NCI-H2081 (cell line): ENCODE data around the gene ZFYVE28.
"Not testable (repeated sequence)": the region's sequence is repeated elsewhere in the genome, so short reads cannot be mapped to it uniquely, and the experiment has no call there.

Source experiments
- DNase-seq, 2 experiments: peaks; one replicate each; lab custom pipeline; 2025; lab: John Stamatoyannopoulos, UW

The ZFYVE28 gene

GRCh38 chr4:2247128-2248043 lies 171.1 kb downstream of the ZFYVE28 start:
- no peak for DNase-seq

- DNase-seq = no peak
Observed at GRCh38 chr4:2246384-2247127, 171.9 kb downstream of the ZFYVE28 start.

DNA sequence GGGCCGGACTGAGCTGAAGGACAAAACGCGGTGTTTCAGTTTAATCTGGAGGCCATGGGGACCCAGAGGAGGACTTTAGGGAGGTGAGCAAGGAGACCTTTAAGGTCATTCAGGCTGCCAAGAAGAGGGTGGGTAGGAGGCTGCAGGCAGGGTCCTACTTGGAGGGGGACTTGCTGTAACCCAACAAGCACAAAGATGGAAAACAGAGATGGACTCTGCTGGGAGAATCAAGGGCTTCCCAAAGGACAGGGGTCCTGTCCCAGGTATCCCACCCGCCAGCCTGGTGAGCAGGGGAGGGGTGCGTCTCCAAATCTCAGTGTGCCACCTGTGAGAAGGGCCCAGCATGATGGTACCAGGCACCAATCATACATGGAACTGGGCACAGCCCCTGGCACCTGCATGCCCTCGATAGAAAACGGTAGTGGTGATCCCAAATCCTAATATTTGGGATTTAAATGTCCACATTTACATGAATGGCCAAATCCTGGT lies 172.6 kb downstream of the ZFYVE28 start:
- no peak for DNase-seq

DNA sequence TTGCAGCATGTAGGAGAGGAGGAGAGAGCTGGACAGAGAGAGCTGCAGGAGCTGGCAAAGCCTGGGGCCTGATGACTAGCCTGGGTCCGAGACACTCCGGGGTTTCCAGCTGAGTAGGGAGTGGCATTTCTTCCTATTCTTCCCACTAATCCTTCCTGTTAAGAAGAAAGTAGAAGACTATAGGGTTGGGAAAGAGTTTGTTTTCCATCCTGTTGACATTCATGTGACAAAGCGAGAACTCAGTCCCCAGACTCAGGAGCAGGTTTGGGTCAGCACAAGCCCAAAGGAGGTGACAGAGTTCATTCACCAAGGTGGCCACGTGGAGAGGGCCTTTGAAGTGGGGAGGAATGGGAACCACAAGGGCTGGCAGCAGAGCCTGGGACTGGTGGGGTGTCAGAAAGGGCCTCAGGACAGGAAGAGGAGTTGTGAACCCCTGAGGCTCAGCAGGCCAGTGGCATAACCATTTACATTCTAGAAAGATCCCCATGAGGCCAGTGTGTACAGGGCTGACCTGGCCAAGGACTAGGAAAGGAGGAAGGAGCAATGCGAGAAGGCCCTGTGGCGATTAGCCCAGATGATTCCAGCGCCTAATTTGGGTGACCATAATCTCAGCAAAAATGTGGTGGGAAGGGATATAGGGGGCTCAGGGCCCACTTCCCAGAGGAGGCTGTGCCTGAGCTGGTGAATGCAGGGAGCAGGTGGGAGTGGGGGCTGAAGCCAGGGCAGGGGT lies 173.2 kb downstream of the ZFYVE28 start:
- DNase-seq = no peak

DNA sequence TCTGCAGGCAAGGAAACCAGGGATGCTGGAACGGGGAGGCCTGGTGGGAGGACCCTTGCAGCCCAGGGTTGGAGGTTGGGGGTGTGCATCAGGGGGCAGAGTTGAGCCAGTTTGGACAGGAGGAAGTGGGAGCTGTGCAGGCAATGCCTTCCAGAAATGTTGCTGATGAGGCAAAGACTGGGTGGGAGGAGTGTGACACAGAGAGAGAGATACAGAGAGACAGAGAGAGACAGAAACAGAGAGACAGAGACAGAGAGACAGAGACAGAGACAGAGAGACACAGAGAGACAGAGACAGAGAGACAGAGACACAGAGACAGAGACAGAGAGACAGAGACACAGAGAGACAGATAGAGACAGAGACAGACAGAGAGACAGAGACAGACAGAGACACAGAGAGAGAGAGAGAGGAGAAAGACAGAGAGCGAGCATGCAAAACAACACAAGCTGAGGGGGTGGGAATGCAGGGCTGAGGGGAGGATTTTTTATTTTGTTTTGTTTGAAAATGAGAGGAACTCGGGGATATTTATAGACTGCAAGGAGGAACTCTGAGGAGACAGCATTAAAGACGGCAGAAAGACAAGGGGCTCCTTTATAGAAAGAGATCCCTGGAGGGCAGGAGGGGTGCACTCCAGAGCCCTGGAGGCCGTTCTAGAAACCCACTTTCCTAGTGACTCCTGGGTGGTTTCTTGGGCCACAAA lies 174.6 kb downstream of the ZFYVE28 start:
- DNase-seq = peak in 1 of 2 experiments; percentile 34

- DNase-seq = peak; percentile 97 to 99
Observed at GRCh38 chr4:2241410-2242353, 176.8 kb downstream of the ZFYVE28 start, which contains the start of the genes HAUS3 and POLN. Gene HAUS3 (minus strand): TSS chr4:2242121. CDS start chr4:2240946, 1,175 bp downstream. Gene POLN (minus strand): TSS chr4:2242121. CDS start chr4:2229231, 12,890 bp downstream.

DNA sequence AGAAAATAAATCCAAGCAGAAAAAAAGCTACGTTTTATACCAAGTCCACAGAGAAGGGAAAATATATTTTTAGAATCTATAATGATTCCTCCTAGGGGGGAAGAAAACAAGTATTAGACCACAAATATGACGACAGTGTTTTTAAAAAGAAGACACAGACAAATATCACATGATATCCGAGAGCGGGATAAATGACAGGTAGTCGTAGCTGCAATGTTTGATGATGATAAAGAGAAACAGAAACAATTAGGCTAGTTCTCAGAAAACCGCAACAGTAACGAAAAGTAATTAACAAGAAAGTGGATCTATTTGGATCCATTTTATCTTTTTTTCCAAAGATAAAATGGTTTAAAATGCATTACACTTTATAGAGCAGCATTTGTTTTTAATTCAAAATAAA lies 177.4 kb downstream of the ZFYVE28 start:
- DNase-seq = no peak

DNA sequence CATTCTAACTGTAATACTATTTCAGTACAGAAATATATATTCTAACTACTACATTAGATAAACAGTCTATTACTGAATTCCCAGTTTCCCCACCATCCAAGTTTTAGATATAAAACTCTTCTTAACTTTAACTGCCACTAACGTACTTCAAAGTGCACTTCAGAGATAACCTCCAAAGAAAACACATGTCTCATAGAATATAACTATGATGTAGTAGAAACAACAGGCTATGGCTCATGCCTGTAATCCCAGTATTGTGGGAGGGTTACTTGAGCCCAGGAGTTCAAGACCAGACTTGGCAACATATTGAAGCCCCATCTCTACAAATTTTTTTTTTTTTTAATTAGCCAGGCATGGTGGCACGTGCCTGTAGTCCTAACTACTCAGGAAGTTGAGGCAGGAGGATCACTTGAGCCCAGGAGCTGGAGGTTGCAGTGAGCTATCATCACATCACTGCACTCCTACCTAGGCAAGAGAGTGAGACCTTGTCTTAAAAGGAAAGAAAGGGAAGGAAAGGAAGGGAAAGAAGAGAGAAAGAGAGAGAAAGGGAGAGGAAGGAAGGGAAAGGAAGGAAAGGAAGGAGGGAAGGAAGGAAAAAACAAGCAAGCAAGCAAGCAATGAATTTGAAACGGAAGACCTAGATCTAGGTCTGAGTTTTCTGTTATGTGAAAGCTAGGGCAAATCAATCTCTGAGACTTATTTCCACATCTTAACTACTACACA lies 181.3 kb downstream of the ZFYVE28 start:
- no peak for DNase-seq

DNA sequence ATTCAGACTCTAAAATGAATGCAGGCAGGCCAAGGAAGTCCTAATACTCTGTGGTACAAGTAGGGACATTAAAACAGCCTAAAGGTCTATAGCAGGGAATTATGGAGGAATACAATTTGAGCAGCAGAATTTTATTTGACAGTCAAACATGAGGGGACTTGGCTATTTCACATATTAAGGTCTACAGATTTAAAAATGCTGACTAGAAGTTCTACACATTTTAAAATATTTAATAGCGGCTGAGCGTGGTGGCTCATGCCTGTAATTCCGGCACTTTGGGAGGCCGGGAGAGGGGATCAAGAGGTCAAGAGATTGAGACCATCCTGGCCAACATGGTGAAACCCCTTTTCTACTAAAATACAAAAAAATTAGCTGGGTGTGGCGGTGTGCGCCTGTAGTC lies 187.4 kb downstream of the ZFYVE28 start:
- DNase-seq = no peak

- peak in 1 of 2 experiments; percentile 23 for DNase-seq
Observed at GRCh38 chr4:2226261-2226660, 192.2 kb downstream of the ZFYVE28 start.

DNA sequence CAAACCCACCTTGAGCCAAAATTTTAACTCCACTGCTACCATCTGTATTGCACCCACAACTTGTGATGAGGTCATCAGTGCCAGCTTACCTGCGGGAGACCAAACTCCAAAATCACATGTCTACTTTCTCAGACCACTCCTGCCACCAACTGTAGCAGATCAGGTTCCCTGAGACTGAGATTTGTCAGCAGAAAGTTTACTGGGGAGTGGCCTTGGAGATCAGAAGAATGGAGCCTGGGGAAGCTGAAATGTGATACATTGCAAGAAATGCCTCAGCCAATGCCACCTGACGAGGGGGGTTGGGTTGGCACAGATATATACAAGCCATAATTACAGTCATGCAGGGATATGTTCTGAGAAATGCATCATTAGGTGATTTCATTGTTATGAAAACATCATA lies 195.6 kb downstream of the ZFYVE28 start:
- no peak for DNase-seq

DNA sequence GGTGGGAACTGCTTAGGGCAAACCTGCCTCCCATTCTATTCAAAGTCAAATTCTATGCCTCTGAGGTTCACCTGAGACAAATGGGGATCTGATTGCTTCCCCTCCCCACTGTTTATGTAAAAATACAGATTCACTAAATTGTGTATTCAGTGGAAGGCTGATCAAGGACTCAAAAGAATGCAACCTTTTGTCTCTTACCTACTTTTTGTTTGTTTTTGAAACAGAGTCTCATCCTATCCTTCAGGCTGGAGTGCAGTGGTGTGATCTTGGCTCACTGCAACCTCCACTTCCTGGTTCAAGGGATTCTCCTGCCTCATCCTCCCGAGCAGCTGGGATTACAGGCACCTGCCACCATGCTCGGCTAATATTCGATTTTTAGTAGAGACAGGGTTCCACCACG lies 197.1 kb downstream of the ZFYVE28 start:
- not testable (repeated sequence) for DNase-seq

DNA sequence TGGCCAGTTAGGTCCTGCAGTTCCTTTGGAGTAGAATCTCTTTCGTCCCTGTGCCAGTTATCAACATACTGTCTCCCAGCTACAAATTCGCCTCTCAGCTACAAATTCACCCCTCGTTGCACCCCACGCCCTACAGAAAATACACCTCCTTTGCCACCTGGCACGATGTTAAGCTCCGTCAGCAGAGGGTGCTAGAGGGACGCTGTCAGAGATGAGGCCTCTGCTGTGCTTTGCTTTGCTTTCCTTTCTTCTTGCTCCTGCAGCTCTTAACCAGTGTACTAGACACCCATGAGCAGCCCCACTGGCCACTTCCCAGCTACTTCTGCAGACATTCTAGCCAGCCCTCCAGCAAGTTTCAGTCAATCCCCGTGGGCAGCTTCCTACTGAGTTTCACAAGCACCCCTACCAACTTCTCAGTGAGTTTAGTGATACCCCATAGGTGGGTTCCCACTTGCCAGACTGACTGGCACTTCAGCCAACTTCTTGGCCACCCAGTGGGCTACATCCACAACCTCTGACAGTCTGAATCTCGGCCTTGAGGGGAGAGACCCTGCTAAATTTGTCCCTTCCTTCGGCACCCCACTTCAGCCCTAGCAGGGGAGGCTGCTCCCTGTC lies 198.3 kb downstream of the ZFYVE28 start:
- DNase-seq = peak; percentile 74 to 75
